Activated CD8-positive, alpha-beta T cell treated with anti-CD3 and anti-CD28 coated beads for 36 hours (primary cell): ENCODE data around the gene CNIH3. TPM values are rescaled to one million over a fixed set of nuclear protein-coding genes. Genes with fewer than 3 reads are reported as not detected.

ENCODE experiments used
- ATAC-seq: fragments of 200-7000 bp; cut with Tn5 transposase; one replicate; pipeline ENCODE4 v1.10.0; 2021; ENCODE audit warnings: mild to moderate bottlenecking, moderate library complexity
- CTCF ChIA-PET: fragments of 350-600 bp; sonication (Branson Sonifier 250); formaldehyde crosslinking; loops from one replicate; lab custom pipeline; 2021; ENCODE audit warnings: antibody characterized with exemption; lab: Charles Lee
- POLR2A ChIA-PET: fragments of 350-600 bp; sonication (Branson Sonifier 250); formaldehyde crosslinking; loops from one replicate; lab custom pipeline; 2021; ENCODE audit warnings: antibody characterized with exemption; lab: Charles Lee
- DNase-seq: peaks from one replicate; pipeline ENCODE4 v3.0.0-alpha.2; 2020
- H3K27ac Mint-ChIP-seq: one replicate; pipeline ENCODE4 v1.8.0; 2021; ENCODE audit warnings: mild to moderate bottlenecking, mixed read lengths
- H3K27me3 Mint-ChIP-seq: one replicate; pipeline ENCODE4 v1.8.0; 2021; ENCODE audit warnings: mixed read lengths
- H3K36me3 Mint-ChIP-seq: one replicate; pipeline ENCODE4 v1.8.0; 2021; ENCODE audit warnings: low read depth, mixed read lengths
- H3K4me1 Mint-ChIP-seq: one replicate; pipeline ENCODE4 v1.8.0; 2021; ENCODE audit warnings: low read depth, mixed read lengths
- H3K4me3 Mint-ChIP-seq: one replicate; pipeline ENCODE4 v1.8.0; 2021; ENCODE audit warnings: mild to moderate bottlenecking, moderate library complexity, mixed read lengths
- H3K9me3 Mint-ChIP-seq: one replicate; pipeline ENCODE4 v1.8.0; 2021; ENCODE audit warnings: mixed read lengths
- intact Hi-C: fragments of 100-400 bp; cut with micrococcal nuclease; formaldehyde crosslinking; loops from one replicate; pipeline ENCODE4 v1.10.0; 2022
- total RNA-seq, 2 experiments: library from RNA; stranded (reverse); gene quantifications; one replicate each; pipeline ENCODE4 v1.2.3, GENCODE V29; 2021
- TF ChIP-seq, protein P1 (sequence below): fragments of 200-600 bp; IDR thresholded peaks from one replicate; pipeline ENCODE4 v1.8.0; 2022; ENCODE audit warnings: antibody characterized with exemption, mild to moderate bottlenecking

Gene CNIH3
- total RNA-seq, 2 experiments from 2014 or later: 1.6 to 2.1 TPM

DNA sequence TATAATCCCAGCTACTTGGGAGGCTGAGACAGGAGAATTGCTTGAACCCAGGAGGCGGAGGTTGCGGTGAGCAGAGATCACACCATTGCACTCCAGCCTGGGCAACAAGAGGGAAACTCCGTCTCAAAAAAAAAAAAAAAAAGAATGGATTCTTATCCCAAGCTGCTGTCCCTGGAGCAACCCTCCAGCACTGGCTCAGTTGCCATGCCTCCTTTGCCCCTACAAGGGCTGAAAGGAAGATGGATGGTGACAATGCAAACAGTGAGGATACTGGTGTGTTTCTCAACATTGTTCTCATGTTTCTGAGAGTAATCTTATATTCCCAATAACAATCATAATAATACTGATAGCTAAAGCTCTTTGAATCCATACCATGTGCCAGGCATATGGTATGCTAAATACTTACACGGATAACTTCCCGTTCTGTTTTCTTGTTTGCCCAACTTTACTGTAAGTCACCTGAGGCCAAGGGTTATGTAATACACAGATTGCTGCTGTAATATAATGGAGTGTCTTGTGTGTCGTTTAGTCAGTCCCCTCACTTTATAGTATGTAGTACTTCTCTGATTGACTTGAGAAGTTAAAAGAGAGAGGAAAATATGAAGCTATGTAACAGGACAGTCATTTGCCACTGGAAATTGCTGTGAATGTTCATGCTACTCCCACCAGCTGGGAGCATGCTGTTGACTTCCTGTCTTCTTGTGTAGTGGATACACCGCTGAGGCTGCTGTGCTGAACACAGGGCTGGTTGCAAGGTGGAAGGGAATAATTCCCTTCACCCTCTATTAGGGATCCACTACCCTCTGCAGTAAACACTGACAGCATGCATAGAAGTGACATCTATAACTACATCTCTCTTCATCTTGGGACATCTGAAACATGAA, 153.6 kb downstream of the CNIH3 start:
- ATAC-seq (no peak), DNase-seq (no peak)
- Mint-ChIP-seq H3K27me3 (peaks cover 14% of the 10 kb centered on the region), H3K4me1 (no peaks in the 10 kb centered on the region), H3K4me3 (no peak overlapping the region), H3K27ac (no peak overlapping the region), H3K9me3 (no peaks in the 10 kb centered on the region), H3K36me3 (no peaks in the 10 kb centered on the region)
- intact Hi-C loops: no loop called here
- TF ChIP-seq, protein P1, sequence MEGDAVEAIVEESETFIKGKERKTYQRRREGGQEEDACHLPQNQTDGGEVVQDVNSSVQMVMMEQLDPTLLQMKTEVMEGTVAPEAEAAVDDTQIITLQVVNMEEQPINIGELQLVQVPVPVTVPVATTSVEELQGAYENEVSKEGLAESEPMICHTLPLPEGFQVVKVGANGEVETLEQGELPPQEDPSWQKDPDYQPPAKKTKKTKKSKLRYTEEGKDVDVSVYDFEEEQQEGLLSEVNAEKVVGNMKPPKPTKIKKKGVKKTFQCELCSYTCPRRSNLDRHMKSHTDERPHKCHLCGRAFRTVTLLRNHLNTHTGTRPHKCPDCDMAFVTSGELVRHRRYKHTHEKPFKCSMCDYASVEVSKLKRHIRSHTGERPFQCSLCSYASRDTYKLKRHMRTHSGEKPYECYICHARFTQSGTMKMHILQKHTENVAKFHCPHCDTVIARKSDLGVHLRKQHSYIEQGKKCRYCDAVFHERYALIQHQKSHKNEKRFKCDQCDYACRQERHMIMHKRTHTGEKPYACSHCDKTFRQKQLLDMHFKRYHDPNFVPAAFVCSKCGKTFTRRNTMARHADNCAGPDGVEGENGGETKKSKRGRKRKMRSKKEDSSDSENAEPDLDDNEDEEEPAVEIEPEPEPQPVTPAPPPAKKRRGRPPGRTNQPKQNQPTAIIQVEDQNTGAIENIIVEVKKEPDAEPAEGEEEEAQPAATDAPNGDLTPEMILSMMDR: no peak
- CTCF ChIA-PET: interaction anchor here (1.0 kb wide), 1 partner anchor 124 kb away, joined by 3 read pairs; no protein-coding TSS in a partner anchor
- POLR2A ChIA-PET: no interaction called here

- POLR2A ChIA-PET: no interaction called here
- CTCF ChIA-PET: interaction anchor here (1.0 to 1.6 kb wide), 2 partner anchors 124 to 256 kb away, joined by 3 to 5 read pairs; no protein-coding TSS in a partner anchor
- no peaks in the 10 kb centered on the region for H3K36me3 Mint-ChIP-seq
- no peak for DNase-seq
- H3K27ac Mint-ChIP-seq: no peak overlapping the region
- H3K9me3 Mint-ChIP-seq: no peaks in the 10 kb centered on the region
- TF ChIP-seq, protein P1: no peak
- no peak overlapping the region for H3K4me3 Mint-ChIP-seq
- H3K27me3 Mint-ChIP-seq: peaks cover 14% of the 10 kb centered on the region
- intact Hi-C loops: no loop called here
- no peak for ATAC-seq
- no peaks in the 10 kb centered on the region for H3K4me1 Mint-ChIP-seq
Measured at GRCh38 chr1:224770336-224770693, 154.2 kb downstream of the CNIH3 start.

- H3K27me3 Mint-ChIP-seq: peaks cover 3% of the 10 kb centered on the region
Measured at GRCh38 chr1:224773646-224774045, 157.5 kb downstream of the CNIH3 start.

DNA sequence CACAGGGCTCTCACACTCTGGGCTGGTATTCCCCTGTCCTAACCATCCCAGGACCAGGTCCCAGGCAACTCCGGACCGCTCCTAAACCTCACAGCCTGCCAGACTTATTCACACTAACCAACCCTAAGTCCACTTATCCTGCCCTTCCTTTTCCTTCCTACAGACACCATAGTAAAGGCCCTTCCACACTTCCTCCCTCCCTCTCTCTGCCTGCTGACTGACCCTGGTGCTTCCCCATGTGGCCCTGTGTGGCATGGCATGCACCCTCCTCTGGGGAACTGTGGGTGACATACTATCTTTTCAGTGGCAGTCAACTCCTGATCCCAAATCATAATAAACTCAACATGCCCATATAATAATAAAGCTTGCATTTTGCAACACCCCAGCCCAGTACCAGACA, 158.3 kb downstream of the CNIH3 start:
- Mint-ChIP-seq H3K27ac (no peak overlapping the region), H3K9me3 (no peaks in the 10 kb centered on the region), H3K36me3 (no peaks in the 10 kb centered on the region), H3K4me1 (no peaks in the 10 kb centered on the region), H3K4me3 (no peak overlapping the region), H3K27me3 (peaks cover 3% of the 10 kb centered on the region)
- DNase-seq (no peak), ATAC-seq (peak; percentile 39)
- intact Hi-C loops: no loop called here
- CTCF ChIA-PET: interaction anchor here (1.2 to 2.1 kb wide), 2 partner anchors 10 to 77 kb away, joined by 3 to 6 read pairs; no protein-coding TSS in a partner anchor
- POLR2A ChIA-PET: no interaction called here
- TF ChIP-seq, protein P1: no peak

More at GRCh38 chr1:224773646-224774045, 157.5 kb downstream of the CNIH3 start:
- ATAC-seq (no peak), DNase-seq (no peak)
- Mint-ChIP-seq H3K4me3 (no peak overlapping the region), H3K27ac (no peak overlapping the region), H3K36me3 (no peaks in the 10 kb centered on the region), H3K9me3 (no peaks in the 10 kb centered on the region), H3K4me1 (no peaks in the 10 kb centered on the region)
- TF ChIP-seq, protein P1: no peak
- intact Hi-C loops: no loop called here
- ChIA-PET CTCF (no interaction called here), POLR2A (no interaction called here)

GRCh38 chr1:224777180-224777579, 161.1 kb downstream of the CNIH3 start:
- Mint-ChIP-seq H3K4me1 (no peaks in the 10 kb centered on the region), H3K36me3 (no peaks in the 10 kb centered on the region), H3K9me3 (no peaks in the 10 kb centered on the region), H3K27ac (no peak overlapping the region), H3K27me3 (no peaks in the 10 kb centered on the region), H3K4me3 (no peak overlapping the region)
- POLR2A ChIA-PET: no interaction called here
- TF ChIP-seq, protein P1: no peak
- CTCF ChIA-PET: interaction anchor here (1.1 kb wide), 1 partner anchor 74 kb away, joined by 5 read pairs; no protein-coding TSS in a partner anchor
- intact Hi-C loops: no loop called here
- ATAC-seq: no peak
- no peak for DNase-seq
